ENCODE data around the gene TMEM234.
"Not testable (repeated sequence)": the region's sequence is repeated elsewhere in the genome, so short reads cannot be mapped to it uniquely, and the experiment has no call there.

Gene TMEM234

DNA sequence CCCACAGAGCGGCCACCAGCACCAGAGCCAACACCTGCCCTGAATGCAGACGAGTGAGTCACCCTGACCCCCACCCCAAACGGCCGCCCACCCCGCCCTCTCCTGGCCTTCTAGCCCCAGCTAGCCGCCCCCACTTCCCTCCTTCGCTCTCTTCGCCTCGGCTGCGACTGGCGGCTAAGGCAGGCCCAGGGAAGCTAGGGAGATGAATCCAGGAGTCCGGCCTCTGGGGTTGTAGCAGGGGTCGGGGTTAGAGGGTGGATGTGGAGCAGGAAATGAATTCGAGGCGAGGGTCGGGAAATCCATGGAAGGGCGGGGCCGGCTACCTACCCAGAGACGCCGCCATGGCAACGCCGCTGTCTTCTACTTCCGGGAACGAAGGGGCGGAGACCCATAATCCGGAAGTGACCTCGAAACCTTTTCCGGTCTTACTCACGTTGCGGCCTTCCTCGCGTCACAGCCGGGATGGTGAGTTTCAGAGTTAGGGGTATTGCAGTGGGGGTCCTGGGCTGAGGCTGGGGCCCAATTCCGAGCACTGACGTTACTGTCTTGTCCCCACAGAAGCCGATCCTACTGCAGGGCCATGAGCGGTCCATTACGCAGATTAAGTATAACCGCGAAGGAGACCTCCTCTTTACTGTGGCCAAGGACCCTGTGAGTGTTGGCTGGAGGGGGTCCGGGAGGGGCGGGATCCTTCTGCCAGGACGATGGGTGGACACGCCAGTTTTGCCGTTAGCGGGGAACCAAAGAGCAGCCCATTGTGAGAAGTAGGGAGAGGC is at the start of gene TMEM234, which contains the start of gene EIF3I:
TSS of gene TMEM234 (minus strand) at position 374 of the 776 bp plus-strand sequence. CDS start at position 343, 31 bp downstream.
TSS of gene EIF3I (plus strand) at position 428 of the 776 bp plus-strand sequence. CDS start at position 463, 35 bp downstream.
- in situ Hi-C loops (cut with HindIII; ENCODE audit: low sequenced_read_pairs) = no loop called here

DNA sequence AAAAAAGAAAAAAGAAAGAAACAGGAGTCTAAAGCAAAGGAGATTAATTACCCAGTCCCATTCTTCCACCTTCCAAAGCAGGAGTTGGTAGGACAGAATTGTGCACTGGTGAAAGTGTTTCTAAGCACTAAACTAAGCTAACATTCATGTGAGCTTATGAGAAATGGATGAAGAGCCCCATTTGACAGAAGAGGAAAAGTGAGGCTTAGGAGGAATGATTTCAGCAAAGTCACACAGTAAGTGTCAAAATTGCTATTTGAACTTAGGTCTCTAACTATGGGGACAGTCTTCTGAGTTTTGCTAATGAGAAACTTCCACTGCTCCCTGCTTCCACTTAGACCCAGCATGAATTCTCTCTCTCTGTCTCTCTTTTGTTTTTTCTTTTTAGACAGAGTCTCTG is 47.6 kb upstream of the TMEM234 start:
- in situ Hi-C loops (cut with HindIII; ENCODE audit: low sequenced_read_pairs) = no loop called here

DNA sequence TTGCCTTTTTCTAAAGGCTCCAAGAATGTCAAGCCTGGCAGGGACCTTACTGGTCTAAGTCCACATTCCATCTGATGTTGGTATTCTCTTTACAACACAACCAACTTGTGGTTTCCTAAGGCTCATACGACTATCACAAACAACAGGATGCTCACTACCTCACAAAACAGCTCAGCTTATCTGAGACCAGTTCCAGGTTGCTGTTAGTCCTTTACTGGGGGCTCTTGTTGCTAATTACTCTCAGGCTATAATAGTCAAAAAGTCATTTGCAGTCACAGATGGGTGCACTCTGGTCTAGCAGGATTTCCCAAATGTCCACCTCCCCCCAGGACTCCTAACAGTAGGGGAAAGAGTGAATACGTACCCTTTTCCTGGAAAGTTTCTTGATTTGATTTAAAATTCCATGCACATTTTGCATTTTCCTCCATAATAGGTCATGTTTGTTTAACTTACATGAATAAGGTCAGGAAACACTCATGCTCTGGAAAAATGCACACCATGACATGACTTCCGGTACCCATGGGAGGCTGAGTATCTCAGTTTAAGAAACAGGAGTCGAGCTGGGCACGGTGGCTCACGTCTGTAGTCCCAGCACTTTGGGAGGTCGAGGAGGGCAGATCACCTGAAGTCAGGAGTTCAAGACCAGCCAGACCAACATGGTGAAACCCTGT is 44.9 kb upstream of the TMEM234 start:
- in situ Hi-C loops (cut with HindIII; ENCODE audit: low sequenced_read_pairs) = no loop called here

GRCh38 chr1:32265846-32266245 is 43.7 kb upstream of the TMEM234 start:
- in situ Hi-C loops (cut with HindIII; ENCODE audit: low sequenced_read_pairs) = no loop called here

DNA sequence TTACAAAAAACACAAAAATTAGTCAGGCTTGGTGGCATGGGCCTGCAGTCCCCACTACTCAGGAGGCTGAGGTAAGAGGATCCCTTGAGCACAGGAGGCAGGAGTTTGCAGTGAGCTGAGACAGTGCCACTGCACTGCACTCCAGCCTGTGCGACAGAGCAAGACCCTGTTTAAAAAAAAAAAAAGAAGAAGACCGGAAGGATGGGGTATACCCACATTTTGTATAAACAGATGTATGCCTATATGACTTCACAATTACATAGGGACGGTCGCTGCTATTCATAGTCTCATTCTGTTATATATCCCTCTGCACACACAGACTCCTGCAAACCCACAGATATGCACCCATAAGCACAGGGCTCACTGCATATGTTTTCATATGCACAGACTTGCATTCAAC is 41.6 kb upstream of the TMEM234 start:
- in situ Hi-C loops (cut with HindIII; ENCODE audit: low sequenced_read_pairs) = no loop called here

- in situ Hi-C loops (cut with HindIII; ENCODE audit: low sequenced_read_pairs) = not testable (repeated sequence)
Observed at GRCh38 chr1:32263236-32263593, 41.1 kb upstream of the TMEM234 start.

GRCh38 chr1:32257227-32257508 is 35.0 kb upstream of the TMEM234 start:
- in situ Hi-C loops (cut with HindIII; ENCODE audit: low sequenced_read_pairs) = no loop called here

GRCh38 chr1:32256473-32257226 is 34.5 kb upstream of the TMEM234 start:
- in situ Hi-C loops (cut with HindIII; ENCODE audit: low sequenced_read_pairs) = no loop called here

- in situ Hi-C loops (cut with HindIII; ENCODE audit: low sequenced_read_pairs) = no loop called here
Observed at GRCh38 chr1:32255072-32256071, 33.2 kb upstream of the TMEM234 start.

DNA sequence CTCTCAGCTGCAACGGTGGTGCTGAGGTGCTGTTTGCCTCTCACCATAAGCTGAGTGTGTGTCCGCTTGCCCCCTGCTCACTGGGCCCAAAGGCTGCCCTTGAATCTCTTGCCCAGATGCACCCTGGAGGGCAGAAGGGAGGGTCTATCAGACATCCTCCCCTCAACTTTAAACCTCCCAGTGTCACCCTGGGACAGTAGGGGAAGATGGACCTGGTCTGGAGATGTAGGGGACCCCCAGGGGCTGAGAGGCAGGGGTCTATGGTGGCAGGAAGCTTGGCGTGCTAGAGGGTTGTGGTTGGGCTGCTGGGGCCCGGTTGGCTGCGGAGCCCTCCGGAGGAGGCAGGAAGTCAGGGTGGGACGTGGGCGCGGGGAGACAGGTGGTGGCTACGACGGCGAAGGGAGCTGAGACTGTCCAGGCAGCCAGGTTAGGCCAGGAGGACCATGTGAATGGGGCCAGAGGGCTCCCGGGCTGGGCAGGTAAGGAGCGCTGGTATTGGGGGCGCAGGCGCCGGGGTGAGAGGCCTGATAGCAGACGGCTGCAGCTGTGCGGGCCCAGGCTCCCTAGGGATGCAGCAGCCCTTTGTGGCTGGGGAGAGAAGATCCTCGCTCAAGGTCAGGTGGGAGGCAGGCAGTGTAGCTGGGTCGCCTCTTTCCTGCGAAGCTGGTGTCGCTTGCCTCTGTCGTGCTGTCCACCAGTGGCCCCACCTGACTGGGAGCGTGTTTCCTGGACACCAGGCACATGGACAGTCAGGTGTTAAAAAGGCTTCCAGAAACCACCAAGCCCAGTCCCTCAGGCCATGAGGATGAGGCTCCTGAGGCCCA is 29.0 kb upstream of the TMEM234 start, which contains the start of gene LCK:
TSS of gene LCK (plus strand) at position 373 of the 824 bp plus-strand sequence. CDS start 23,065 bp downstream, outside the sequence.
- in situ Hi-C loops (cut with HindIII; ENCODE audit: low sequenced_read_pairs) = loop anchor here (5.0 kb wide), 1 partner anchor 46 kb away; no protein-coding TSS in a partner anchor

DNA sequence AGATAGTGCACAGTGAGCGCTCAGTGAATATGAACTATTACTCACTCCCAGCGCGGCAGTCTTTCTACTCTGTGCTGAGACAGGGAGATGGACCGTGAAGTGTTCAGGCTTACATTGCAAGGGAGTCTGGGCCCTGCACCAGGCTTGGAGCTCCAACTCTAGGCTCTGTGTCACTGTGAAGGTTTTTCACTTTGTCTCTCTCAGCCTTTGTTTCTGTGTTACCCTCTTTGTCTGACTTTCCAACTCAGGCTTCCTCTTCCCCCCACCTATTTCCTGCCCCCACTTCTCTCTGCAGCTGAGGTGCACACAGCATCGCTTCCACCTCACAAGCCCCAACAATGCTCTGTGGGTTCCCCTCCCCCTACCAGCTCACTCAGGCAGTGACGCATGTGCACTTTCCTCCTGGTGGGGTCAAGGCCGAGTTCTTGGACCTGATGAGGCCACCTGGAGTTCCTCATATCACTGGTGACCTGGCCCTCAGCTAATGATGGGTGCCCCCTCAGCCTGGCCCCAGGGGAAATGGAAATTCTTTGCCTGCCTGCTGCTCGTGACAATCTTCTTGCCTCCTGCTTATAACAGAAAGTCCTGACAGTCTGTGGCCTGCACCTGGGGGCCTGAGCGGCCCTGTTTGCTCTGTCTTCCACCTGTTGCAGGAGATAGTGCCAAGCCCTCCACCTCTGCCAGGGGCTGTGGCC is 27.8 kb upstream of the TMEM234 start:
- in situ Hi-C loops (cut with HindIII; ENCODE audit: low sequenced_read_pairs) = loop anchor here (5.0 kb wide), 1 partner anchor 47 kb away; no protein-coding TSS in a partner anchor

DNA sequence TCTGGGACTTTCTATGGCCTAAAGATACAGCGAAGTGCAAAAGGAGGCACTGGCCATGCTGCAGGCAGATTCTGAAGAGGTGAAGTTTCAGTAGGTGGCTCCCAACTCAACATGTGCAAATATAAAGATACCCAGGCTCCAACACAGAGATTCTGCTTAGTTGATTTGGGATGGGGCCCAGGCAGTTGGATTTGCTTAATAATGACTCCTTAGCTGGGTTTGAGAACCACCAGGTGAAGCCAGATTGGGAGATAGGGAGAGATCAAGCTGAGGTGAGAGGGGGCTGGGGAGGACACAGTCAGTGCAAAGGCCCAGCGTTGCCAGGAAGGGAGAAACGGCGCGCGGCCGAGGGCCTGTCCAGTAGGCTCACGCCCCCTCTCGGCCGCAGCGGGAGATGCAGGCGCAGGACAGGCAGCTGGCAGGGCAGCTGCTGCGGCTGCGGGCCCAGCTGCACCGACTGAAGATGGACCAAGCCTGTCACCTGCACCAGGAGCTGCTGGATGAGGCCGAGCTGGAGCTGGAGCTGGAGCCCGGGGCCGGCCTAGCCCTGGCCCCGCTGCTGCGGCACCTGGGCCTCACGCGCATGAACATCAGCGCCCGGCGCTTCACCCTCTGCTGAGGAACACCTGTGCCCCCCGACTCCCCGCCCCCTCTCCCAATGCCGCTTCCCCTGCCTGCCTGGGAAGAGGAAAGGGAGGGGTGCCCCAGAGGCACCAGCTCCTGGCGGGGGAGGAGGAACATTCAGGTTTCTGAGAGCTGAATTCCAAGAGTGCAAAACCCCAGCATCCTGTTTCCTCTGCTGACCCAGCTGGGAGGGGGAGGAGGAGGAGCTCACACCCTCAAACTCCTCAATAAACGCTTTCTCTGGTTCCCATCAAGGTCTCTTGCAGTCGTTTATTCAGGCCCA is 26.1 kb upstream of the TMEM234 start:
- in situ Hi-C loops (cut with HindIII; ENCODE audit: low sequenced_read_pairs) = no loop called here

DNA sequence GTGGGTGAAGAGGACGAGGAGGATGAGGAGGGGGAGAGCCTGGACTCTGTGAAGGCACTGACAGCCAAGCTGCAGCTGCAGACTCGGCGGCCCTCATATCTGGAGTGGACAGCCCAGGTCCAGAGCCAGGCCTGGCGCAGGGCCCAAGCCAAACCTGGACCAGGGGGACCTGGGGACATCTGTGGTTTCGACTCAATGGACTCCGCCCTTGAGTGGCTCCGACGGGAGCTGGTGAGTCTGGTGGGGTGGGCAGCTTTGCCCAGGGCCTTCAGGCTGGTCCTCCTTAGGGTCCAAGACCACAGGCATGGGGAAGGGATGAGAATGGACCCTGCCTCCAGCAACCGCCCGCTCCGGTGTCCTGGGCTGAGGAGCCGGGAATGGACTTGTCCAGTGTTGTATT is 25.3 kb upstream of the TMEM234 start:
- in situ Hi-C loops (cut with HindIII; ENCODE audit: low sequenced_read_pairs) = no loop called here

- in situ Hi-C loops (cut with HindIII; ENCODE audit: low sequenced_read_pairs) = no loop called here
Observed at GRCh38 chr1:32246888-32247273, 24.7 kb upstream of the TMEM234 start, which contains the start of gene FAM167B. FAM167B (plus strand) TSS chr1:32247222; CDS start chr1:32247422, 200 bp downstream.

DNA sequence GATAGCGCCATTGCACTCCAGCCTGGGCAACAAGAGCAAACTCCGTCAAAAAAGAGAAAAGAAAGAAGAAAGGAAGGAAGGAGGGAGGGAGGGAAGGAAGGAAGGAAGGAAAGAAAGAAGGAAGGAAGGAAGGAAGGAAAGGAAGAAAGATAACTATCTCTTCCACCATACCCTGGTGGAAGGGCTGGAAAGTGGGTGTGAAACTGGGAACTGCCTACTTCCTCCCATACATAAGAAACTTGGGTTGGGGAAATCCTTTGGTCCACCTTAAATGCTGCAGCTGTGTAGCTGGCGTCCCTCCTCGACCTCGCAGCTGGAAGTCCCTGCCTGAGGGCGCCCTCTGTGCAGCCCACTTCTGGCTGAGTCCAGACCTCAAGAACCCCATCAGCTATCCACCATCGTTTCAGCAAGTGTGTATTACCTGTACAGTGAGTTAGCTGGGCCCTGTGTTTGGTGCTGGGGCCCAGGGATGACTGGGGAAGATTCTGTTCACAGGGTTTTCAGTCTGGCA is 20.2 kb upstream of the TMEM234 start:
- in situ Hi-C loops (cut with HindIII; ENCODE audit: low sequenced_read_pairs) = no loop called here

DNA sequence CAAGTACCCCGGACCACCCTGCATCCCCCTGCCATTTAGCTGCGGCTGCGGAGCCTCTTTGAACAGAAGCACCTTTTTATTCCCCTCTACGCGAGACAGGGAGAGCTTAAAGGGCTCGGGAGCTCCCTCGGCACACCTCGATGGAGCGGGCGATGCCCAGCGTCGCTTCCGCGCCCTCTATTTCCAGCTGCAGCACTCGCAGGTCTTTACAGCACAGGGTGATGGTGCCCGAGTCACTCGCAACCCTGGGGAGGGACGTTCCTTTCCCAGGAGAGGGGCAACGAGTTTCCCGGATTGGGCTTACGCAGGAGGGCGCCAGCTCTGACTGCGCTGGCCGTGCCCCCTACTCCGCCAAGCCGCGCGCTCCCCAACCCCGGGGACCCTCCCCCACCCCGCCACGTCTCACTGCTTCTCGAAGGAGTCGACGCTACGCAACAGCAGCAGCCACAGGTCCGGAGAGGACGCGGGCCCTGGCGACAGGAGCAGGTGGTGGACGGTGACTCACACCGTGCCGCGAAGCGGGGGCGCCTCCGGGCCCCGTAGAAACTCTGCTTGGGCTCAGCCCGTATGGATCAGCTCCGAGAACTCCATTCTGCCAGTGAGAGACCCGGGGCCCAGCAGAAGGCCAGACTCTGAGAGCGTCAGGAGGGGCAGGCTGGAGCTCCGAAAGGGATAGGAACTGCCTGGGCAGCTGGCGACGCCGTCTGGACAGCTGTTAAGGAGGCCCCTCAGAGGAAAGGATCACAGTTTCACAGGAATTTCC is 19.0 kb upstream of the TMEM234 start:
- in situ Hi-C loops (cut with HindIII; ENCODE audit: low sequenced_read_pairs) = no loop called here

Data from endothelial cell of hepatic sinusoid (primary cell).